HG02840 (cell line): ENCODE results near the gene IL21.

ENCODE experiments used
- ATAC-seq: cut with Tn5 transposase; IDR thresholded peaks from one replicate; pipeline ENCODE4 v1.9.1; 2021; ENCODE audit warnings: mild to moderate bottlenecking, moderate library complexity, moderate number of reproducible peaks; ENCODE audit not compliant: unreplicated experiment, low FRiP score

Gene IL21

DNA sequence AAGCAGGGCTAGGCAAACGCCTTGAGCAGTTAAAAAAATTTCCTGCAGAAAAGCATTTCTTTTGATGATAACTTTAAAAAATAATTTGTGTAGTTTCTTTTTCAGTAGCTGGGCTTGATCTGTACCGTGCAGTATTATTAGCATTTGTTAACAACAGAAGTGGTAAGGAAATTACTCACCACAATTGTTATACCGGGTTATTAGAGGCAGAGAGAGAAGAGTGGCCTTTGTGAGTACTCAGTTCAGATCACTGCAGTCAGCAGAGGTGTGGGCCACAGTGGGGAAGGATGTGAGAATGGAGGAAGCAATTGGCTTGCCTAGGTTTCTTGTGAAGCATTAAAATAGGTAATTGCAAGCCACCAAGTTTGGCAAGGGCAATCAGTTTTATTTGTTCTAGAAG is 14.3 kb upstream of the IL21 start:
- ATAC-seq: no peak

DNA sequence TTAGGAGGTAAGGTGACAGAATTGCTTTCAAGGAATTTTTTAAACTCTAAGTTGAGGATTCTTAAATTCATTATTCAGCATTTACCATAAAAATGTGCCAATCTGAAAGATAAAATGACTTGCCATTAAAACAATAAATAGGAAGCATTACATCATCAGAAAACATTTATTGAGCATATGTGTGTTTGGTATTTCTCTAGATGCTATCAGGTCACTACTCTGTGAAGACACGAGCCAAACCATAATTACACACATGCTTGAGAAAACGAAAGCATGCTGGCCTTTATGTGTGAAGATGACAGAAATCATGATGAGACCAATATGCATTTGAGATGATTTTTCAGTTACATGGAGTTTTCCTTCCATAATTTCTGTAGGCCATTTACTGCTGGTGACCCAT is 12.3 kb upstream of the IL21 start:
- ATAC-seq: no peak

DNA sequence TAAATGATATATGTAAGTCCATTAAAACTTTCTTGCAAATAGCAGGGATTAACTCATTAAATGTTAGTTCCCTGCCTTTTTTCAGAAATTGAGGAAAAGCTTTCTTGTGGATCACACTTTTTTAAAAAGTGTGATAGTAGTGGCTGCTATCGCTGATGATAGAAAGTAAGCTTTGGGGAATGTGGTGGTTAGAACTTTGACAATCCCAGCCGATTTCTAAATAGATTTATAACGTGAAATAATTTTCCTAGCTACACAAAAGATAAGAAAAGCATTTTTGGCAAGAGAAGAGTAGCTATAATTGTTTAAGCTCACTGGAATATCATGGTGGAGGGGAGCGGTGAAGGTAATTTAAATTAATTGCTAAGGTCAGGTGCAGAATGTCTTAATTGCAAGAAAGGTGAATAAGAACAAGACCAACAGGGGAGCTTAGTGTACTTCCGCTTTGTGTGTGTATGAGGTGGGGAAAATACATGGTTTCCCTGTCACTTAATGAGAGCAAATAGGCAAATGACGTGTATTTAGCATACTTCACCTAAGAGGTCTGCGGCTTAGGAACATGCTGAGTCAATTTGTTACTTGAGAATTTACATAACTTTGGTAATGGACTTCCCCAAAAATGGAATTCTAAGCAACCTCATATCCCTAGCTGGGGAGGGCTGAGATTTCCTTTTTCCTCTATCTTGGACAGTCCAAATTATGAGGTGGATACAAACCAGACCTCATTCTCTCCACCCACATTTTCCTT is 11.7 kb upstream of the IL21 start:
- peak; percentile 76 for ATAC-seq

DNA sequence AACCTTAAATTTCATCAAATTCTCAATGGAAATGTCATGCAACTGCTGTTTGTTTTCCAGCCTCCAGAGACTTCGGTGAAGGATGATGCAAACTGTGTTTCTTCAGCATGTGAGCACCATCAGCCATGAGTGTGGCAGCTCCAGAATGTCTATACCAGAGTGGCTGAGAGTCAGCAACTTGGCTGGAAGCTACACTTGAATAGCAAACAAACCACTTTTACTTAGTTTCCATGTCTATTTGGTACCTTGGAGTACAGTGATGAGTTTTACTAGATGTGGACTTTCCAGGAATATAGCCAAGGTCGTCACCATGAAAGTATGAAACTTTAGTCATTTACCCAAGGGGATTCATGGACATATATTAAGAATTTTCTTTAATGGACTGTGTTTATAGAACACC is 4.3 kb upstream of the IL21 start:
- ATAC-seq: no peak

DNA sequence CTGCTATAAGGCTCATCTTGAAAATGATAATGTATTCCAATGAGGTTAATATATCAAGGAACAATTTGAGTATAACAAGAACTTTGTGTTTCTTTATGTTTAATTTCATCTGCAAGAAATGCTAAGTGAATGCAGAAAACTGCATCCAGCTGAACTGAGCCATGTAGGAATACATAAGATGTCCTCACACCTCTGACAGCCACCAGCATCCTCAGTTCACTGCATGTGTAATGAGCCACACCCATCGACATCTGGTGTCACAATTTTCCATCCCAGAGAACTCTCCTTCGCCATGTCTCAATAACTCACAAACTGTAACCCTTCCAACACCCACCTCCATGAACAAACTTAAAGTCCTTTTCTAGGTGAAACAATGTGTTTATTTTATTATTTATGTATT is 3.3 kb upstream of the IL21 start:
- no peak for ATAC-seq

DNA sequence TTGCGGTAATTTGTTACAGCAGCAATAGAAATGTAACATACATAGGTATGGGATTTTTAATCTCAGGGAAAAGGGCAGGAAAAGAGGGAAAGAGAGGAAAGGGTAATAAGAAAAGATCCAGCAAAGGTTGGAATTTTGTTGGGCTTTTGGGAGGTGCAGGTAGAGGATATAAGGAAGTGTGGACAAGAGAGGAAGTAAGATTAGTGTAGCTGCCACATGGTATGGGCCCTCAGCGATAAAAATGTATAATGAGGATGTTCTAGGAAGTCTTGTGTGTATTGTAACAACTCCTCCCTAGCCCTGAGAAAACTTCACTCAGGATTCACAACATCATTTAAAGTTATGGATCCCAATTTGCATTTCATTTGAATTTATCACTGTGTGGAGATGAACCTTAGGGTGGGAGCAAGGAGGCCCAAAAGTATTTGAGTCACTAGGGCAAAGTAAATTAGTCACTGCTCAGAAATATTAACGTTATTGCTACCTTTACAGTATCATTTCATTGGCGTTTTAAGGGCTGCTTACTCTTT is 2.8 kb upstream of the IL21 start:
- ATAC-seq: no peak

DNA sequence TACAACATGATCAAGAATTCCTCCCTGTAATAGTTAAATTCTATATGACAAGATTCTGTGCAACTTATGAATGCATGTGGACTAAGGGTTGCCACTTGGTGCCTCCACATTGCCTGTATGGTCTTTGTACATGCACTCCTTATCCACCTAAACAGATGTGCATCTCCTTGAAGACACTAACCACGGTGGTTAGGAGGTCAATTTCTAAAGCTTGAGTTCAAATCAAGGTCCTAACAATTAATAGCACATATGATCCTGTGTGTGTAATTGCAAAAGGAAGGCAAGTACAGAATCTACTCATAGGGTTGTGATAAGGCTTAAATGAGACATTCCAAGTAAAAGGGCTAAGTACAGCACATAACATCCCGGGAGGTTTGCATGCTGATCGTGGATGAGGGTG is 1.5 kb upstream of the IL21 start:
- ATAC-seq: no peak

DNA sequence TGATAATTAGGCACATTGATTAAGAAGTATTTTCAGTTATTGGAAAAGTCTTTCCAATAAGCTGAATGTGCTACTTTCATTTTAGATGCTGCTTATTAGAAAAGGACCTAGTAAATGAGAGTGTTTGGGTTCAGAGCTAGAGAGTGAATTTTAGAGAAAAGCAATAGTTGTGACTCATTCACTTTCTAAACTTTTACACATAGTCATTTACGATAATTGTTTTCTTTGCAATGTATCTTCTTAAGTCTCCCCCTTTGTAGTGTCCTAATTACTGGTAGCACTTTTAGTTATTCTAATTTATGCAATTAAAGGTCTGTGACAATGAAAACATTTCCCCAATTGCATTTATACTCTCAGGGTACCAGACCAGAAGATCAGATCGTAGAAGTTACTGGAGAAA is 1.3 kb downstream of the IL21 start:
- ATAC-seq: no peak

DNA sequence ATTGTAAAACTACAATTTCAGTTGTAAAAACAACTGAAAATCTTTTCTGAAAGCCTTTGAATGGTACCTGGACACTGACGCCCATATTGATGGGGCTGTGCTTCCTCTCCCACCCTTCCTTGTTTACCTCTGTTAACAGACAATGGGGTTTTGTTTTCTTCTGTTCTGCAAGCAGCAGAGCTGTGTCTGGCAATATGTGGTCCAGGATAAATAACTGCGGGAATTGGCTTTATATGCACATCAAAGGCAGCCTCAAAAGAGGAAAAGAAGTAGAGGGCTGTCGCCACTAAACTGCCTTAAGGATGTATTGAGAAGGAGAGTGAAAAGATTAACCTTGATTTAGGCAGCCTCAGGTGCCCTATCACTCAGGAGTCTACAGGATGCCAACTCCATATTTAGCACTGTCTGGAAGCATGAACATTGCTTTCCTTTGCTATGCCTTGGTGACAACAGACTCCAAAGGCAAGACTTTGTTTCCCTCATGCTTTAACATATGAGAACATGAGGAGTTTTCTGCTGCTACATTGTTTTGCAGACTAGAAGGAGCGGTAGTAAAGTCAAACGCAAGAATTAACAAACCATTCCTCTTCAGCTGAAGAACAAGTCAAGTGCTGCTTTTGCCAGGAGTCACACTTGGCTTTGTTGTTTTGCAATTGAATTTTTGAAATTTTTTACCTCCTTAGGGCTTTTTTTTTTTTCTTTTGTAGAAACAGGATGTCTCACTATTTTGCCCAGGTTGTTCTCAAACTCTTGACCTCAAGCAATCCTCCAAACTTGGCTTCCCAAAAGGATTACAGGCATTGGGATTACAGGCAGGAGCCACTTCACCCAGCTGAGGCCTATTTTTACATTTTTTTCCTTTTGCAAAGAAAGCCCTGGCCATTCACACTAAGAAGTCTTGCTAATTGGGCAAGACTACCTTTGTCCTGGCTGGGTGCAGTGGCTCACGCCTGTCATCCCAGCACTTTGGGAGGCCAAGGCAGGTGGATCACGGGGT is 3.0 kb downstream of the IL21 start:
- no peak for ATAC-seq

DNA sequence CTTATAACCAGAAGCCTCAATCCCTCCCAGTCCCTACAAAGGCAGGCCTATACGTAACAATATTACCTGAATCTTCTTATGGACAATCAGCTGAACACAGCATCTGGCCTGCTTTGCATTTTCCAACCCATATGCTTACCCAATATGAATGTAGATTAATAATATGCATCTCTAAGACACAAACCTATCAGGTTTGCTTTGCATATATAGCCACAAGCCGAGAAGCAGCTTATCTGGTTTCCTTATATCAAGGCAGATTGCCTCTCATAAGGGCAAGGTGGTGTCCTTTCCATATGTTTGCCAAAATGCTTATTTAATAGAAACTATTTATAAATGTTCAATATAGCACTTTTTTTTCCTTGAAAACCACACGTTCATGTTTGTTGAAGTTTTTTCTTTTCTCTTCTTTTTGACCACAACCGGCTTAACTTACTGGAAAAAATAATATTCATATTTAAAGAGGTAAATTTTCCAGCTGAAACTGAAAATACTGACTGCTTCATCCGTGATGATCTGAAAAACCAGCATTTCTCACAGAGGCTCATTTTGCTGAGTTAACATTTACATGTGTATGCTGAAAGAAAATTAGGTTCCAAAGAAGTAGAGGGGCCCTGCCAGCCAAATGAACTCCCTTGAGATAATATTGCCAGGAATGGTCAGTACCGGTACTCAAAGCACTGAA is 3.8 kb downstream of the IL21 start:
- no peak for ATAC-seq

DNA sequence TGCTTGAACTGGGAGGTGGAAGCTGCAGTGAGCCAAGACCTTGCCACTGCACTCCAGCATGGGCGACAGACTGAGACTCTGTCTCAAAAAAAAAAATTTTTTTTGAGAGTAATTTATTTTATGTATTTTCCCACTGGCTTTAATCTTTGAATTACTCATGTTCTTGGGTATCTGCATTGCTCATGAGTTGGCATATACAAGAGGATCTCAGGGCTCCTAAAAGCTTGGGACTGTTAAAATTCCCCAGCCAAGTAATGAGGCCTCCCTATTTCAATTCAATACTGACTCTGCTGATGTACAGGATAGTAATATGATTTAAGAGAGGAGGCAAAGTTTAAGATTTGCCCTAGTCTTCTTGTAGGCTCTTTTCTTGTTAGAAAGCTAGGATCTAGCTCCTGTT is 6.2 kb downstream of the IL21 start:
- ATAC-seq: no peak

- ATAC-seq: no peak
Measured at GRCh38 chr4:122612540-122612939, 8.3 kb downstream of the IL21 start.

- no peak for ATAC-seq
Measured at GRCh38 chr4:122606364-122607043, 14.4 kb downstream of the IL21 start.

DNA sequence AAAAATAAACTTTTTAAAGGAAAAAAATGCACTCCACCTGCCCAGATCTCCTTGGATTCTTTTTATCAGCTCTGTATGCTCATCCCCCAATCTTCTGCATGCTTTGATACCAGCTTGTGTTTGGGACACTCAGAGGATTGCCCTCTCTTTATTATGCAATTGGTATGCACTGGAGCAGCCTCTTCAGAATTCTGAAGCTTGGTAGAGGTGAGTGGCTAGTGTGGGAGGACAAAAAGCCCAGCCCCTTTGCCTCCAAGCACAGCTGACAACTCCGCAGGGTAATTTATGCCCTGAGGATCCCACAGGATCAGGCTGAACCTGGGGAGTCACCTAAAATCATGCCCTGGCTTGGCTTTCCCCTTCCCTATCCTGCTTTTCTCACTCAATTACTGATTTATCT is 16.7 kb downstream of the IL21 start:
- no peak for ATAC-seq

GRCh38 chr4:122603156-122603574 is 17.7 kb downstream of the IL21 start:
- ATAC-seq: no peak

- ATAC-seq: no peak
Measured at GRCh38 chr4:122602277-122603142, 18.4 kb downstream of the IL21 start.

GRCh38 chr4:122591196-122591595 is 29.7 kb downstream of the IL21 start:
- ATAC-seq: no peak

DNA sequence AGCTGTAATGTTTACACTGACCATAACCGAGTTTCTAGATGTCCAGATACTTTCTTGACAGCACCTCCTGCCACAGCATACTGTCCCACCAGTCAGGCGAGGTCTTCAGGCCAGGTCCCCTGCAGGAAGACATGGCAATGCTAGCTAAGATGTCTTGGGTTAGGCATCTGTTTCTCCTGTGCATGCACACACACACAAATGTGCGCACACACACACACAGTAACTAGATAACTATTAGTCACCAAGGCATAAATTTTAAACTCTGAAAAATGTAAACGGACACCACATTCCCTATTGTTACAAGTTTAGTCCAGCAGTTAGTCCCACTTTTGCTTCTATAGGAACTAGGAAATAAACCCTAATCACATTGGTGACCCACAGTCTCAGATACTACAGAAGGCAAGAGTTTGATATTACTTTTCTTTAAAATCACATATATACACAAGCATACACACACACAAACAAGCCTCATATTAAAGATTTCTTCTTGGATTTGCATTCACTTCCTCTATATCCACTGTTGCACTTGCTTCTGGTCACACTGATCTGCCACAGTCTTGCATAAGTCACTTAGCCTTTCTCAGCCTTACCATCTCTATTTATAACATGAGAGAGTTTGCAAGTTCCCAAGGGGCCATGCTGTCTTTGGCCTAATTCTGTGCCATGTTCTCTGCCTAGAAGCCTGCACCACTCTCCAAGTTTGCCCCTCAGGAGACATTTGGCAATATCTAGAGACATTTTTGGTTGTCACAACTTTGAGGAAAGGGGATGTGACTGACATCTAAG is 32.2 kb downstream of the IL21 start:
- no peak for ATAC-seq

- no peak for ATAC-seq
Measured at GRCh38 chr4:122584519-122584918, 36.3 kb downstream of the IL21 start.
